Activated naive CD8-positive, alpha-beta T cell treated with anti-CD3 and anti-CD28 coated beads for 36 hours (primary cell): ENCODE results near the gene ADAMTSL1. TPM values are rescaled to one million over a fixed set of nuclear protein-coding genes. Genes with fewer than 3 reads are reported as not detected.

Experiments used
- DNase-seq: peaks from one replicate; pipeline ENCODE4 v3.0.0; 2021
- H3K27ac Mint-ChIP-seq: one replicate; pipeline ENCODE4 v1.8.0; 2022; ENCODE audit warnings: mild to moderate bottlenecking, moderate library complexity, mixed read lengths
- H3K27me3 Mint-ChIP-seq: one replicate; pipeline ENCODE4 v1.8.0; 2022; ENCODE audit warnings: mild to moderate bottlenecking, mixed read lengths
- H3K36me3 Mint-ChIP-seq: one replicate; pipeline ENCODE4 v1.8.0; 2021; ENCODE audit warnings: mild to moderate bottlenecking, mixed read lengths
- H3K4me1 Mint-ChIP-seq: one replicate; pipeline ENCODE4 v1.8.0; 2021; ENCODE audit warnings: mixed read lengths
- H3K4me3 Mint-ChIP-seq: one replicate; pipeline ENCODE4 v1.8.0; 2022; ENCODE audit warnings: mild to moderate bottlenecking, moderate library complexity, mixed read lengths
- H3K9me3 Mint-ChIP-seq: one replicate; pipeline ENCODE4 v1.8.0; 2022; ENCODE audit warnings: mixed read lengths
- total RNA-seq, 2 experiments: library from RNA; stranded (reverse); gene quantifications; one replicate each; pipeline ENCODE4 v1.2.3, GENCODE V29; 2021

ADAMTSL1 gene
- total RNA-seq, 2 experiments from 2014 or later: not detected

DNA sequence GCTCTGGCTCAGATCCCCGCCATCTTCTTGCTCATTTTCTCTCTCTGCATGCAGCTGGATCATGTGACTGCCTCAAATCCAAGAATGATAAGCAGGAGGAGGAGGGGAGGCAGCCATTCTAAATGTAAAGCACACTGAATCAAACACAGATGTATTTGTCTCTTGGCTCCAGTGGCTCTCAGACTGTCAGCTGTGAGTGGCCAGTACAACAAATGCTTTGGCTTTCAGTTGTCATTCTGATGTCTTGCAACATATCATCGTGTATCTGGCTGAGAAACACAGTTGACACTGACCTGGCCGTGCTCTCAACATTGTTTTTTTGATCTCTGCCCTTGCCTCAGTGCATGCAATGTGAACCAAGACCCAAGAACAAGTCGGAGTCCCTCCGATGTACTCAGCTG is 233.1 kb downstream of the ADAMTSL1 start:
- no peak for DNase-seq
- Mint-ChIP-seq H3K27me3 (peaks cover 3% of the 10 kb centered on the region), H3K4me3 (no peak overlapping the region), H3K9me3 (no peaks in the 10 kb centered on the region), H3K4me1 (no peaks in the 10 kb centered on the region), H3K36me3 (no peaks in the 10 kb centered on the region), H3K27ac (no peak overlapping the region)

GRCh38 chr9:18707489-18708205 is 233.7 kb downstream of the ADAMTSL1 start:
- H3K9me3 Mint-ChIP-seq: no peaks in the 10 kb centered on the region
- no peaks in the 10 kb centered on the region for H3K36me3 Mint-ChIP-seq
- no peaks in the 10 kb centered on the region for H3K4me1 Mint-ChIP-seq
- no peak overlapping the region for H3K27ac Mint-ChIP-seq
- DNase-seq: no peak
- peaks cover 3% of the 10 kb centered on the region for H3K27me3 Mint-ChIP-seq
- H3K4me3 Mint-ChIP-seq: no peak overlapping the region

- H3K4me1 Mint-ChIP-seq: no peaks in the 10 kb centered on the region
- H3K27me3 Mint-ChIP-seq: peaks cover 3% of the 10 kb centered on the region
- no peak for DNase-seq
- no peak overlapping the region for H3K27ac Mint-ChIP-seq
- no peaks in the 10 kb centered on the region for H3K36me3 Mint-ChIP-seq
- H3K4me3 Mint-ChIP-seq: no peak overlapping the region
- no peaks in the 10 kb centered on the region for H3K9me3 Mint-ChIP-seq
Measured at GRCh38 chr9:18708429-18708828, 234.5 kb downstream of the ADAMTSL1 start.

DNA sequence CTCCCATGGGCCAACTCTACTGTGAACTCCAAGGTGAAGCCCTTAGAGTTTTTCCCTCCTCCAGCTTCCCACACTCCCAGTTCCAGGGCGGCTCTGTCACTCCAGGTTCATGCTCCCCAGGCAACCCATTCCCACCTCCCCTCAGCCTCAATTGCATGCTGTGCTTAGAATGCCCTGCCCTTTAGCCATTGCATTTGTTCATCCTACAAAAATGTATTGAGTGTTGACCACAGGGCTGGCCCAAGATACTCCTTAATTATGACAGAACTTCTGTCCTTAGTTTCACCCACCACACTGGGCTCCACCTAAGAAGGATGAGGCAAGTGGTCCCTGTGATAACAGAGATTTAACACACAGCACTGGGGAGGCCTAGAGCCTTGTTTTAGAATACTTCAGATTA is 236.1 kb downstream of the ADAMTSL1 start:
- DNase-seq: no peak
- no peaks in the 10 kb centered on the region for H3K27me3 Mint-ChIP-seq
- no peak overlapping the region for H3K27ac Mint-ChIP-seq
- H3K36me3 Mint-ChIP-seq: no peaks in the 10 kb centered on the region
- H3K4me3 Mint-ChIP-seq: no peak overlapping the region
- no peaks in the 10 kb centered on the region for H3K9me3 Mint-ChIP-seq
- no peaks in the 10 kb centered on the region for H3K4me1 Mint-ChIP-seq

DNA sequence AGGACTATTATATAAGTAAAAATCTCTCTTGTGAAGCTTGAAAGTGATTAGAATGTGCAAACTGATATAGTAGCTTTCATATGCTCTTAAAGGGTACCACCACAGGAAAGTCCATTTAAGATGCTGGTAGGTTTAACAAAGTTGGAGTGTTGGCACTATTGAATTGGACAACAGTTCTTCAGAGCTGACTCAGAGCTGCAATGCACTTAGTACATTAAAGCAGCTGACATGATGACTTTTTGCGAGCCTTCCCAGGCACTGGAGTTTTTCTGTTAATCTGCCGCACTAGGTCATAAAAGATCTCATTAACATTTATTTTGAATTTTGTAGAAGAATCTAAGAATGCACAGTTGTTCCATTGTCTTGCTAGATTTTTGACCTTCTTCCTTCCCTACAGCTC is 243.8 kb downstream of the ADAMTSL1 start:
- DNase-seq: no peak
- H3K4me3 Mint-ChIP-seq: no peak overlapping the region
- H3K4me1 Mint-ChIP-seq: no peaks in the 10 kb centered on the region
- no peaks in the 10 kb centered on the region for H3K27me3 Mint-ChIP-seq
- H3K27ac Mint-ChIP-seq: no peak overlapping the region
- H3K9me3 Mint-ChIP-seq: no peaks in the 10 kb centered on the region
- no peaks in the 10 kb centered on the region for H3K36me3 Mint-ChIP-seq

- no peaks in the 10 kb centered on the region for H3K27me3 Mint-ChIP-seq
- H3K36me3 Mint-ChIP-seq: no peaks in the 10 kb centered on the region
- H3K4me3 Mint-ChIP-seq: no peak overlapping the region
- DNase-seq: no peak
- no peak overlapping the region for H3K27ac Mint-ChIP-seq
- H3K9me3 Mint-ChIP-seq: no peaks in the 10 kb centered on the region
- H3K4me1 Mint-ChIP-seq: no peaks in the 10 kb centered on the region
Measured at GRCh38 chr9:18718393-18718792, 244.4 kb downstream of the ADAMTSL1 start.

DNA sequence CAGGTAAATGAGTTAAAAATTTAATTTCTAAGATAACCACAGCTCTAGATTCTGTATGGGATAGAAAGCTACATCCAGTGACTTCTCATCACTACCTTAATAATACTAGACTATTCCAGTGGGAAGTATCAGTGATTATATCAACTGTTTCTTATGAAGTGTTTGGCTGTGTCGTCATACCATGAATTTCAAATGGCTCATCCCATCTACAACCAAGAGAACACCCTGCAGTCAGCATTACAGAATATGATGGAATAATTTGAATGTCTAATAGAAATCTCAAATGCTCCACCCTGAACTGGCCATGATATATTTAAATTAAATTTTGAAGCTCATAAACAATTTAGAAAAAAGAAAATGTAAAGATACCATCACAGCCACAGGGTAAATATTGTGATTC is 245.0 kb downstream of the ADAMTSL1 start:
- Mint-ChIP-seq H3K4me1 (no peaks in the 10 kb centered on the region), H3K27ac (no peak overlapping the region), H3K4me3 (no peak overlapping the region), H3K9me3 (no peaks in the 10 kb centered on the region), H3K27me3 (no peaks in the 10 kb centered on the region), H3K36me3 (no peaks in the 10 kb centered on the region)
- DNase-seq: no peak

DNA sequence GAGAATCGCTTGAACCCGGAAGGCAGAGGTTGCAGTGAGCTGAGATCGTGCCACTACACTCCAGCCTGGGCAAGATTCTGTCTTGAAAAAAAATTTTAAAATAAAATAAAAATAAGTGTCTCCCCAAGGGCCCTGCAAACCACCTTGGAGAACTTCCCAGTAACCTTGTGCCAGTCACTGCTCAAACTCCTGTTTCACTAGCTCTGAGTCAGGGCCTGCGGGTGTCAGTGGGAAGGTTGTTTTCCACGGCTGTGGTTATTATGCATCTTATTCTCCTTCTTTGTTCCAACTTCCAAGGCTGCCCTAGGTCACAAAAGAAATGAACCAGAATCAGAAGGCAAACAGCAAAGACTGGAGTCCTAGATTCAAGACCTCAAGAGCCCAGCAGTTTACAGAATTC is 246.7 kb downstream of the ADAMTSL1 start:
- Mint-ChIP-seq H3K27me3 (no peaks in the 10 kb centered on the region), H3K9me3 (no peaks in the 10 kb centered on the region), H3K36me3 (no peaks in the 10 kb centered on the region), H3K27ac (no peak overlapping the region), H3K4me3 (no peak overlapping the region), H3K4me1 (no peaks in the 10 kb centered on the region)
- no peak for DNase-seq

GRCh38 chr9:18721267-18721994 is 247.5 kb downstream of the ADAMTSL1 start:
- no peak for DNase-seq
- H3K27me3 Mint-ChIP-seq: no peaks in the 10 kb centered on the region
- H3K4me3 Mint-ChIP-seq: no peak overlapping the region
- H3K36me3 Mint-ChIP-seq: no peaks in the 10 kb centered on the region
- no peaks in the 10 kb centered on the region for H3K9me3 Mint-ChIP-seq
- no peak overlapping the region for H3K27ac Mint-ChIP-seq
- no peaks in the 10 kb centered on the region for H3K4me1 Mint-ChIP-seq

DNA sequence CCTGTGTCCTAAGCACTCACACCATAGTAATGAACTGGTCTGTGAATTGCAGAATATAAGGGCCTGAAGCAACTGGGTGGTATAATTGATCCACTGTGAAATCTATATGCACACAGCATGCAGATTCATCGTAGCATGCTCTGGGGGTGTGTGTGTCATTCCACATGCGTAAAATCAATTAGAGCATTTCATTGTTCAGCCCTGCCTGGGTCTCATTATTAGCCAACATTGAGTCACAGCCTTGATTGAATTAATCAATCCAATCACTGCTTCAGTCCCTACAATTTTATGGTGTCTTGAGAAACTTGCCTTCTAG is 248.0 kb downstream of the ADAMTSL1 start:
- Mint-ChIP-seq H3K27ac (no peak overlapping the region), H3K27me3 (no peaks in the 10 kb centered on the region), H3K36me3 (no peaks in the 10 kb centered on the region), H3K9me3 (no peaks in the 10 kb centered on the region), H3K4me3 (no peak overlapping the region), H3K4me1 (no peaks in the 10 kb centered on the region)
- no peak for DNase-seq

DNA sequence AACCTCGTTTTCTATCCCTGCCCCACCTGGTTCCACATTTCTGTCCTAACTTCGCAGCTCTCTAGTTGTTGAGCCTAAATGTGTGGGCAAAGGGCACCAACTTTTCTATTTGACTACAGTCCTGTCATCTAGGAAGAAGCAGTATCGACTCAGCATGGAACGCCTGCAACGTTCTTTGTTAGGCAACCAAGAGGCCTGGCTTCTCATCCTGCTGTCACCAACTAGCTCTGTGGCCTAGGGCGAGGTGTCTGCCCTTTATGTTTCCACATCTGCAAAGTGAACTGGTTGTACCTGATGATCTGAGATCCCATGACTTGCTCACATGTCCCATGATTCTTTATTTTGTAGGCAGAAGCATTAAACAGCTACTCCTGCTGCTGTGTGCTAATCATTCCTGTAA is 248.9 kb downstream of the ADAMTSL1 start:
- H3K27ac Mint-ChIP-seq: no peak overlapping the region
- no peaks in the 10 kb centered on the region for H3K9me3 Mint-ChIP-seq
- H3K27me3 Mint-ChIP-seq: peaks cover 8% of the 10 kb centered on the region
- no peaks in the 10 kb centered on the region for H3K36me3 Mint-ChIP-seq
- no peaks in the 10 kb centered on the region for H3K4me1 Mint-ChIP-seq
- no peak overlapping the region for H3K4me3 Mint-ChIP-seq
- DNase-seq: no peak

DNA sequence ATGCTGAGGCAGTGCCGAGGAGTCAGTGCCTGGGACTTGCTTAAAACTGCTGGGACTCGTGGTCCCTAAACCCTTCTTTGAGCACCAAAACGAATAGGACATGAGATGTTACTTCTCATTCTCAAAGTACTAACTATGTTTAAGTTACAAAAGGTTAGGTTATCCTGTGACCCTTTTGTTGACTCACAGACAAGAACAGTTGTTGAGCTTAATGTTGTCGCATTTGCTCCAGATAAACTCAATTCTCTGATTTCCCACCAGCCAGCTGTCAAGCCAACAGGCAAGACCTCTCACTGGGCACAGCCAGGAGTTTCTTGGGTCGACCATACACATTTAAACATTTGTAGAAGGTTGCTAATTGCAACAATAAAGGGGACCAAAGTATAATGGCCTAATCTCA is 249.4 kb downstream of the ADAMTSL1 start:
- H3K36me3 Mint-ChIP-seq: no peaks in the 10 kb centered on the region
- H3K27ac Mint-ChIP-seq: no peak overlapping the region
- no peak for DNase-seq
- peaks cover 8% of the 10 kb centered on the region for H3K27me3 Mint-ChIP-seq
- no peak overlapping the region for H3K4me3 Mint-ChIP-seq
- H3K9me3 Mint-ChIP-seq: no peaks in the 10 kb centered on the region
- no peaks in the 10 kb centered on the region for H3K4me1 Mint-ChIP-seq

GRCh38 chr9:18726546-18726945 is 252.6 kb downstream of the ADAMTSL1 start:
- no peak overlapping the region for H3K4me3 Mint-ChIP-seq
- DNase-seq: no peak
- H3K27me3 Mint-ChIP-seq: peaks cover 8% of the 10 kb centered on the region
- no peaks in the 10 kb centered on the region for H3K4me1 Mint-ChIP-seq
- H3K27ac Mint-ChIP-seq: no peak overlapping the region
- H3K9me3 Mint-ChIP-seq: no peaks in the 10 kb centered on the region
- no peaks in the 10 kb centered on the region for H3K36me3 Mint-ChIP-seq

DNA sequence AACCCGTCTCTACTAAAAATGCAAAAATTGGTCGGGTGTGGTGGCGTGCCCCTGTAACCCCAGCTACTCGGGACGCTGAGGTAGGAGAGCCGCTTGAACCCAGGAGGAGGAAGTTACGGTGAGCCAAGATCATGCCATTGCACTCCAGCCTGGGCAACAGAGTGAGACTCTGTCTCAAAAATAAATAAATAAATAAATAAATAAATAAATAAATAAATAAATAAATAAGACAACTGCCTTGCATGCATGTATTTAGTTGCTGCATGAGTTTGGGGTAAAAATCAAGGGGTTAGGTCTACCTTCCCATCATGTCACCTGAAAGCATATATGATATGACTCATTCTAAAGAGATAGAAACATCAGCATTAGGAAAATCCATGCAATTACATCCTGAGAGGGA is 254.0 kb downstream of the ADAMTSL1 start:
- no peak overlapping the region for H3K27ac Mint-ChIP-seq
- H3K27me3 Mint-ChIP-seq: peaks cover 8% of the 10 kb centered on the region
- no peak for DNase-seq
- no peaks in the 10 kb centered on the region for H3K4me1 Mint-ChIP-seq
- H3K9me3 Mint-ChIP-seq: no peaks in the 10 kb centered on the region
- no peaks in the 10 kb centered on the region for H3K36me3 Mint-ChIP-seq
- H3K4me3 Mint-ChIP-seq: no peak overlapping the region

DNA sequence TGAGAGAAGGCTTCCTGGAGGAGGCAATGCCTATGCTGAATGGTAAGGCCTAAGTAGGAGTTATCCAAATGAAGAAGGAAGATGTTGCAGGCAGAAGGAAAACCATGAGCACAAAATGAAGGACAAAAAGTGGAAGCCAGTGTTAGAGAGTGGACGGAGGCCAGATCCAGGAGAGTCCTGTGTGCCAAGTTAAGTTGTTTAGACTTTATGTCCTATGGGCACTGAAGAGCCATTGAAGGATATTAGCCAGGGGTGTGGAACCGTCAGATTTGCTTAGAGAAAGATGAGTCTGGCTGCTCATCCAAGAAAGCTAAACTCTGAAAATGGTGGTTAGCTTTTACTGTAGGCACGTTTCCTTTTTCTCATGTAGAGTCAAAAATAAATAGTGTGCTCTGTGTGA is 254.7 kb downstream of the ADAMTSL1 start:
- H3K9me3 Mint-ChIP-seq: no peaks in the 10 kb centered on the region
- no peaks in the 10 kb centered on the region for H3K4me1 Mint-ChIP-seq
- peaks cover 8% of the 10 kb centered on the region for H3K27me3 Mint-ChIP-seq
- H3K27ac Mint-ChIP-seq: no peak overlapping the region
- no peaks in the 10 kb centered on the region for H3K36me3 Mint-ChIP-seq
- no peak overlapping the region for H3K4me3 Mint-ChIP-seq
- DNase-seq: no peak

DNA sequence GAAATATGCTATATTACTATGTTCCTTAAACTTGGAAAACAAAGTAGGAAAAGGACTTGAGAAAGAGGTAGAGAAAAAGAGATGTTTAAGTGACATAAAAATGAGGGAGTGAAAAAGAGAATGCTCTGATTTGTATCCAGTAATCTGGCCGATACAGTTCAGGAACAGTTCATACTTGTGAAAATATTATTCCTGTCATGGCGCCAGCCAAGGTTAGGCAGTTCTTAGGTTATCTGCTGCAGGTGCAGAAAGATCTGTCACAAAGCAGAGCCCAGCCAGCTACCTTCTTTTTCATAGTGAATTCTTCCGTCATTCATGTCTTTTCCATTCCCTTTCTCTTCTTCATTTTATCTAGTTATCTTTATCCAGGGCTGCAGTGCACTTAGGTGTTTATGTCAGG is 256.3 kb downstream of the ADAMTSL1 start:
- Mint-ChIP-seq H3K27ac (no peak overlapping the region), H3K4me3 (no peak overlapping the region), H3K4me1 (no peaks in the 10 kb centered on the region), H3K27me3 (peaks cover 8% of the 10 kb centered on the region), H3K36me3 (no peaks in the 10 kb centered on the region), H3K9me3 (no peaks in the 10 kb centered on the region)
- no peak for DNase-seq
